ENCODE measurements around the gene TMEM163.

GRCh38 chr2:134567666-134568065 lies 151.1 kb downstream of the TMEM163 start:
- no peak for TF ChIP-seq CTCF (IDR thresholded peaks at IDR 0.05)
- no peak for TF ChIP-seq POLR2A (IDR thresholded peaks at IDR 0.05; ENCODE audit: low read depth)
- TF ChIP-seq EP300 (IDR thresholded peaks at IDR 0.05), result no peak

All from esophagus muscularis mucosa (tissue), 4 donors.